GM06990 (cell line): ENCODE measurements around the gene NOL3.

Experiments used
- DNase-seq: peaks from one replicate; pipeline ENCODE4 v3.0.0-alpha.2; 2011; ENCODE audit not compliant: insufficient read length; ENCODE audit errors: extremely low read depth
- H3K27me3 ChIP-seq: replicated peaks from 2 replicates; pipeline ENCODE4 v1.6.0; 2011; ENCODE audit warnings: low read length; ENCODE audit not compliant: control insufficient read depth, insufficient read depth
- H3K36me3 ChIP-seq: 2 replicates; pipeline ENCODE4 v1.5.1; 2011; ENCODE audit warnings: low read length; ENCODE audit not compliant: control insufficient read depth, insufficient read depth
- H3K4me3 ChIP-seq: replicated peaks from 2 replicates; pipeline ENCODE4 v1.5.1; 2011; ENCODE audit warnings: low read depth, mild to moderate bottlenecking, control low read depth, low read length
- CTCF ChIP-seq: IDR thresholded peaks from 2 replicates; pipeline ENCODE4 v1.5.1; 2011; ENCODE audit warnings: low read length, control low read depth, mild to moderate bottlenecking, inconsistent platforms; ENCODE audit not compliant: insufficient read depth, poor library complexity, severe bottlenecking

NOL3 gene

GRCh38 chr16:67150833-67151396 is 19.4 kb upstream of the NOL3 start, which contains the start of gene B3GNT9:
Gene B3GNT9, minus strand, starts transcription at chr16:67150998. Its CDS starts 513 bp downstream, at chr16:67150485.
- Histone ChIP-seq H3K27me3 (no peaks in the 10 kb centered on the region), H3K4me3 (peak within 1 kb of the TSS; percentile 76), H3K36me3 (peaks cover 19% of the 10 kb centered on the region)
- peak; percentile 67 for DNase-seq
- TF ChIP-seq CTCF = no peak

- peaks cover 15% of the 10 kb centered on the region for H3K36me3 ChIP-seq
- H3K4me3 ChIP-seq = no peak overlapping the region
- no peaks in the 10 kb centered on the region for H3K27me3 ChIP-seq
- no peak for TF ChIP-seq CTCF
- DNase-seq = no peak
Measured at GRCh38 chr16:67151431-67152097, 18.8 kb upstream of the NOL3 start.

GRCh38 chr16:67154578-67155294 is 15.6 kb upstream of the NOL3 start:
- DNase-seq = no peak
- no peak for TF ChIP-seq CTCF
- Histone ChIP-seq H3K36me3 (peaks cover 2% of the 10 kb centered on the region), H3K4me3 (peak overlapping the region; percentile 31), H3K27me3 (no peaks in the 10 kb centered on the region)

- peak; percentile 87 for DNase-seq
- peak overlapping the region; percentile 31 for H3K4me3 ChIP-seq
- peaks cover 2% of the 10 kb centered on the region for H3K36me3 ChIP-seq
- no peaks in the 10 kb centered on the region for H3K27me3 ChIP-seq
- TF ChIP-seq CTCF = peak; percentile 56
Measured at GRCh38 chr16:67155295-67156142, 14.8 kb upstream of the NOL3 start.

- TF ChIP-seq CTCF = no peak
- Histone ChIP-seq H3K4me3 (no peak overlapping the region), H3K27me3 (no peaks in the 10 kb centered on the region)
Measured at GRCh38 chr16:67156143-67156844, 14.0 kb upstream of the NOL3 start.

More at GRCh38 chr16:67156143-67156844, 14.0 kb upstream of the NOL3 start:
- DNase-seq = no peak
- H3K36me3 ChIP-seq = peaks cover 2% of the 10 kb centered on the region
